Measurements from ENCODE around the gene NKX1-2.

Gene NKX1-2

DNA sequence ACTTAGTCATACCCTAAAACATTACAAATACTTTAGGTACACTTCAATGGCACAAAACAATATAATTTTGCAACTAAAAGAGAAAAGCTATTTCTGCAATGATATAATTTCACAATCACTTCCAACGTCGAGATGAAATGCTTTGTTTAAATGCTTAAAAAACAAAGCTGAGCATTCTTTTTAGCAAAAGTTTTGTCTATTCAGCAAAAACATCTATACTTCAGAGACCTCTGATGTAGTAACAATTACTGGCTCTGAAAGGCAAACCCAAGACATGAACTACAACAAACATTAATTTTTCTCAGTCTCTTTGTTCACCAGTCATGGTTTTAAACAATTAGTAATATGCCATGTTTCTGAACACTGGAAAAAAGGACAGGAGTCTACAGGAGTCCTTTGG is 47.6 kb downstream of the NKX1-2 start (continued):
- TF ChIP-seq, protein P1, sequence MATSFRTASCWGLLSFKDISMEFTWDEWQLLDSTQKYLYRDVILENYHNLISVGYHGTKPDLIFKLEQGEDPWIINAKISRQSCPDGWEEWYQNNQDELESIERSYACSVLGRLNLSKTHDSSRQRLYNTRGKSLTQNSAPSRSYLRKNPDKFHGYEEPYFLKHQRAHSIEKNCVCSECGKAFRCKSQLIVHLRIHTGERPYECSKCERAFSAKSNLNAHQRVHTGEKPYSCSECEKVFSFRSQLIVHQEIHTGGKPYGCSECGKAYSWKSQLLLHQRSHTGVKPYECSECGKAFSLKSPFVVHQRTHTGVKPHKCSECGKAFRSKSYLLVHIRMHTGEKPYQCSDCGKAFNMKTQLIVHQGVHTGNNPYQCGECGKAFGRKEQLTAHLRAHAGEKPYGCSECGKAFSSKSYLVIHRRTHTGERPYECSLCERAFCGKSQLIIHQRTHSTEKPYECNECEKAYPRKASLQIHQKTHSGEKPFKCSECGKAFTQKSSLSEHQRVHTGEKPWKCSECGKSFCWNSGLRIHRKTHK (tag by site-specific recombination; IDR thresholded peaks at IDR 0.05), result no peak

DNA sequence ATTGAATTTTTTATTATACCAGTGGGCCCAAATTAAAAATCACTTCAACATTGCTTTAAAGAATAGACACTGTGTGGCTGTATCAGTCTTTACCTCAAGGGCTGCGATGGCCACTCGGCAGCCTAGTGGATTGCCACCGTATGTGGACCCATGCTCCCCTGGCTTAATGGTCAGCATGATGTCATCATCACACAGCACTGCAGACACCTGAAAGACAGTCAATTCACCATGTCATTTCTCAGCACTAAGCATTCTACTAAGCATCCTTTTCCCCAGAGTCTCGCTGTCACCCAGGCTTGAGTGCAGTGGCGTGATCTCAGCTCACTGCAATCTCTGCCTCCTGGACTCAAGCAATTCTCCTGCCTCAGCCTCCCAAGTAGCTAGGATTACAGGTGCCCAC is 48.2 kb downstream of the NKX1-2 start:
- H3K4me3 ChIP-seq (ENCODE audit: low read depth, low read length), result no peak overlapping the region
- TF ChIP-seq ZNF776 (tag by site-specific recombination; IDR thresholded peaks at IDR 0.05; ENCODE audit: borderline replicate concordance) (no peak), ZNF24 (tag by site-specific recombination; IDR thresholded peaks at IDR 0.05) (no peak), ZSCAN30 (tag by site-specific recombination; IDR thresholded peaks at IDR 0.05) (no peak), ZNF19 (tag by site-specific recombination; IDR thresholded peaks at IDR 0.05; ENCODE audit: low read depth) (no peak)
- TF ChIP-seq, protein P2, sequence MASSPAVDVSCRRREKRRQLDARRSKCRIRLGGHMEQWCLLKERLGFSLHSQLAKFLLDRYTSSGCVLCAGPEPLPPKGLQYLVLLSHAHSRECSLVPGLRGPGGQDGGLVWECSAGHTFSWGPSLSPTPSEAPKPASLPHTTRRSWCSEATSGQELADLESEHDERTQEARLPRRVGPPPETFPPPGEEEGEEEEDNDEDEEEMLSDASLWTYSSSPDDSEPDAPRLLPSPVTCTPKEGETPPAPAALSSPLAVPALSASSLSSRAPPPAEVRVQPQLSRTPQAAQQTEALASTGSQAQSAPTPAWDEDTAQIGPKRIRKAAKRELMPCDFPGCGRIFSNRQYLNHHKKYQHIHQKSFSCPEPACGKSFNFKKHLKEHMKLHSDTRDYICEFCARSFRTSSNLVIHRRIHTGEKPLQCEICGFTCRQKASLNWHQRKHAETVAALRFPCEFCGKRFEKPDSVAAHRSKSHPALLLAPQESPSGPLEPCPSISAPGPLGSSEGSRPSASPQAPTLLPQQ (tag by site-specific recombination; IDR thresholded peaks at IDR 0.05), result no peak
- TF ChIP-seq, protein P3, sequence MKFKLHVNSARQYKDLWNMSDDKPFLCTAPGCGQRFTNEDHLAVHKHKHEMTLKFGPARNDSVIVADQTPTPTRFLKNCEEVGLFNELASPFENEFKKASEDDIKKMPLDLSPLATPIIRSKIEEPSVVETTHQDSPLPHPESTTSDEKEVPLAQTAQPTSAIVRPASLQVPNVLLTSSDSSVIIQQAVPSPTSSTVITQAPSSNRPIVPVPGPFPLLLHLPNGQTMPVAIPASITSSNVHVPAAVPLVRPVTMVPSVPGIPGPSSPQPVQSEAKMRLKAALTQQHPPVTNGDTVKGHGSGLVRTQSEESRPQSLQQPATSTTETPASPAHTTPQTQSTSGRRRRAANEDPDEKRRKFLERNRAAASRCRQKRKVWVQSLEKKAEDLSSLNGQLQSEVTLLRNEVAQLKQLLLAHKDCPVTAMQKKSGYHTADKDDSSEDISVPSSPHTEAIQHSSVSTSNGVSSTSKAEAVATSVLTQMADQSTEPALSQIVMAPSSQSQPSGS (tag by site-specific recombination; IDR thresholded peaks at IDR 0.05; ENCODE audit: low read depth), result peak; percentile 61
- ChIA-PET POLR2A (interaction anchor here (1.4 kb wide), 1 partner anchor 60 kb away, joined by 4 read pairs; the partner anchor contains the start of gene LHPP), CTCF (interaction anchor here (0.6 to 1.1 kb wide), 2 partner anchors 11 to 13 kb away, joined by 3 to 4 read pairs; no protein-coding TSS in a partner anchor)
- peaks cover 59 to 93% of the 10 kb centered on the region in 2 experiments for H3K36me3 ChIP-seq (ENCODE audit: control insufficient read depth in 2 of 2, insufficient read depth in 1 of 2, low read length in 2 of 2)
- no peaks in the 10 kb centered on the region for H3K4me1 ChIP-seq (ENCODE audit: control insufficient read depth, insufficient read depth, low read length)
- H3K9me3 ChIP-seq (ENCODE audit: control insufficient read depth, insufficient read depth, low read depth, low read length), result no peaks in the 10 kb centered on the region
- H3K27ac ChIP-seq (ENCODE audit: extremely low read depth, low read depth, low read length), result no peak overlapping the region
